Measurements from ENCODE around the gene DOHH.

The DOHH gene, protein sequence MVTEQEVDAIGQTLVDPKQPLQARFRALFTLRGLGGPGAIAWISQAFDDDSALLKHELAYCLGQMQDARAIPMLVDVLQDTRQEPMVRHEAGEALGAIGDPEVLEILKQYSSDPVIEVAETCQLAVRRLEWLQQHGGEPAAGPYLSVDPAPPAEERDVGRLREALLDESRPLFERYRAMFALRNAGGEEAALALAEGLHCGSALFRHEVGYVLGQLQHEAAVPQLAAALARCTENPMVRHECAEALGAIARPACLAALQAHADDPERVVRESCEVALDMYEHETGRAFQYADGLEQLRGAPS

GRCh38 chr19:3500429-3501101 lies at the start of gene DOHH:
Gene DOHH (minus strand): TSS chr19:3500674. CDS start chr19:3496814, 3,860 bp downstream.
- DNase-seq (ENCODE audit: low read depth in 2 of 2) = peak; percentile 94 to 96

- no peak for DNase-seq (ENCODE audit: low read depth in 2 of 2)
Observed at GRCh38 chr19:3549816-3550215, 49.3 kb upstream of the DOHH start.

DNA sequence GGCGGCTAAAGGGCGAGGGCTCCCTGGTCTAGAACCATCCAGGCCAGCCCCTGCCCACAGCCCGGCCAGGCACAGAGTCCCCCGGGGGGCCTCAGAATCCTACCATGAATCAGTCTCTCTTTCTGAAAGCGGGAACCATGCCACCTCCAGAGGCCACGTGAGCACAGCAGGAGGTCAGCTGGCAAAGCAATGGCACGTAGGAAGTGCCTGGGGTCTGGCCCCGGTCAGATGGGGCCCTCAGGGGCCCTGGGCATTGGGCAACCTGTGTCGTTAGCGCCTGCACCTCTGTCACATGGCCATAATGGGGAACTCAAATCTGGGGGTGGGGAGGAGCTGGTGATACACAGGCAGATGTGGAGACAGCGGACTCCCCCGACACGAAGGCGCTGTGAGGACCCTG lies 48.1 kb upstream of the DOHH start:
- no peak for DNase-seq (ENCODE audit: low read depth in 2 of 2)

GRCh38 chr19:3547767-3548282 lies 47.4 kb upstream of the DOHH start:
- no peak for DNase-seq (ENCODE audit: low read depth in 2 of 2)

GRCh38 chr19:3547301-3547731 lies 46.8 kb upstream of the DOHH start:
- DNase-seq (ENCODE audit: low read depth in 2 of 2) = peak in 1 of 2 donors; percentile 26

- no peak for DNase-seq (ENCODE audit: low read depth in 2 of 2)
Observed at GRCh38 chr19:3546119-3546518, 45.6 kb upstream of the DOHH start.

DNA sequence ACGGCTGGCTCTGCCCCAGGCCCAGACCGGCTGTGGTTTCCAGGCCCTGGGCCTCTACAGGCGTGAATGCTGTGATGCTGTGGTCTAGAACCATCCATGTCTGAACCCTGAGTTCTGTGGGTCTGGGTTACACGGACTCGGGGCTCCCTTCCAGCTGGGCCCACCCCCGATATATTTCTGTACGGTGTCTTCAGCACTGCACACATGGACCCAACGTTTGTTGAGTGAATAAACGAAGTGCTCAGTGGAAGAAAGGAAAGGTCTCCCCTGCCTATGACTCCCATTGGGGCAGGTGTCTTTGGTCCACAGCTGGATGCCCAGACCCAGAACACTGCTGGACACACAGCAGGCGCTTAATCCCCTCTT lies 45.2 kb upstream of the DOHH start:
- DNase-seq (ENCODE audit: low read depth in 2 of 2) = no peak

- DNase-seq (ENCODE audit: low read depth in 2 of 2) = peak; percentile 71 to 89
Observed at GRCh38 chr19:3544742-3545668, 44.5 kb upstream of the DOHH start.

- no peak for DNase-seq (ENCODE audit: low read depth in 2 of 2)
Observed at GRCh38 chr19:3544058-3544376, 43.5 kb upstream of the DOHH start.

DNA sequence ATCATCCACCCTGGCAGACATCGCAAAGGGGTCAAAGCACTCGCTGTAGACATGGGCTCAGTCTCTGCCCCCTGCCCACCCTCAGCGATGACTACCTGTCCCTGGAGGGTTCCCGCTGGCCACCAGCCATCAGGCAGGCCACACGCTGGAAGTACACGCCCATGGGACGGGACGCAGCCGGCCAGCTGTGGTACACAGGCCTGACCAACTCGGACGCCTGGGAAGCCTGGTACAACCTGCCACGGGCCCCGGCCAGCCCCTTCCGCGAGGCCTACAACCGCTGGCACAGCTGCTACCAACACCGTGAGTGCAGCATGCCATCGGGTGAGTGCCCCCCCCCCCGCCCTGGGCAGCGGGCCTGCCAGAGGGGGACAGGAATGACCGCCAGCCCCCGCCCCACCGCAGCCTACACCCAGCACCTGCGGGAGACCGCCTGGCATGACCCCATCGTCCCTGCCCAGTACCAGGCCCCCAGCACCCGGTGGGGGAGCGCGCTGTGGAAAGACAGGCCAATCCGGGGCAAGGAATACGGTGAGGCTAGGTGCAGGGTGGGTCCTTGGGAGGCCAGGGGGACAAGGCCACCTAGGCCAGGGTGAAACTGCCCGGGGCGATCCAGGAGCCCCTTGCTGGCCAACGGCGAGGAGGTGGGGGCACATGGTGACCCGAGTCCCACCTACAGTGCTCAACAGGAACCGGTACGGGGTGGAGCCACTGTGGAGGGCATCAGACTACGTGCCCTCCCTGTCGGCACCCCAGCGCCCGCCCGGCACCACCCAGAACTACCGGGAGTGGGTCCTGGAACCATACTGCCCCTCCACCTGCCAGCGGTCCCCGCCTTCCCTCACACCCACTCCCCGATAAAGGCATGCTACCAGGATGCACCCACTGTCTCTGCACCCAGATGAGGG lies 42.9 kb upstream of the DOHH start:
- DNase-seq (ENCODE audit: low read depth in 2 of 2) = no peak

GRCh38 chr19:3539756-3540118 lies 39.3 kb upstream of the DOHH start:
- no peak for DNase-seq (ENCODE audit: low read depth in 2 of 2)

DNA sequence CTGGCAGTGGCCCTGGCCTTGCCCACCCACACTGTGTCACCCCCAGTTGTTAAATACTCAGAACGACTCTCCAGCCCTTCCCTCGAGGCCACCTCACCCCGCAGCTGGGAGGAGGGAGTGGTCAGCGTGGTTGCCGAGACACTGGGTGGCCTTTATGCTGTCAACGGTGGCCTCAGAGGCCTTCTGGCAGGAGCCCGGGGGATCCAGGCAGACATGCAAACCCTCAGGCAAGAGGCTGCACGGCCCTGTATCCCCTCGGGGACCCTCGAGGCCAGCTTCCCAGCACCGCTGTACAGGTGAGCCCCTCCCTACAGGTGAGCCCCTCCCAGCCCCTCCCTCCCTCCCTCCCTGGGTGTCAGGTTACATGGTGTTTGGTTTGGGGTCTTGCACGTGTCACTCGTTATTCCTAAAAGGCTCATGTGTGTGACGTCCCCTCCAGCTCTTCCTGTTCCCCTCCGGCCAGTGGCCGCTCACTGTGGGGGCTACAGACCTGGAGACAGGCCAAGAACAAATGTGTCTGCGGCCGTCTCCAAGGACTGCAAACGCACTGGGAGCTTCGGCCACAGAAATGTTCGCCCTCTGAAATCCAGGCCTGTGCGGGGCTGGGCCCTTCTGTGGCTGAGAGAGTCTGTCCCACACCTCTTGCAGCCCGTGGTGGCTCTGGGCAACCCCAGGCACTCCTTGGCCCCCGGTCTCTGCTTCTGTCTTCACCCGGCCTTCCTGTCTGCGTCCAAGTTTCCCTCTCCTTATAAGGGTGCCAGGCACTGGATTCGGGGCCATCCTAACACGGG lies 38.7 kb upstream of the DOHH start, which contains the start of gene TEKTIP1:
Gene TEKTIP1 (plus strand): TSS at position 210 of the 791 bp plus-strand sequence. CDS start 4 bp downstream, at position 214.
- no peak for DNase-seq (ENCODE audit: low read depth in 2 of 2)

DNA sequence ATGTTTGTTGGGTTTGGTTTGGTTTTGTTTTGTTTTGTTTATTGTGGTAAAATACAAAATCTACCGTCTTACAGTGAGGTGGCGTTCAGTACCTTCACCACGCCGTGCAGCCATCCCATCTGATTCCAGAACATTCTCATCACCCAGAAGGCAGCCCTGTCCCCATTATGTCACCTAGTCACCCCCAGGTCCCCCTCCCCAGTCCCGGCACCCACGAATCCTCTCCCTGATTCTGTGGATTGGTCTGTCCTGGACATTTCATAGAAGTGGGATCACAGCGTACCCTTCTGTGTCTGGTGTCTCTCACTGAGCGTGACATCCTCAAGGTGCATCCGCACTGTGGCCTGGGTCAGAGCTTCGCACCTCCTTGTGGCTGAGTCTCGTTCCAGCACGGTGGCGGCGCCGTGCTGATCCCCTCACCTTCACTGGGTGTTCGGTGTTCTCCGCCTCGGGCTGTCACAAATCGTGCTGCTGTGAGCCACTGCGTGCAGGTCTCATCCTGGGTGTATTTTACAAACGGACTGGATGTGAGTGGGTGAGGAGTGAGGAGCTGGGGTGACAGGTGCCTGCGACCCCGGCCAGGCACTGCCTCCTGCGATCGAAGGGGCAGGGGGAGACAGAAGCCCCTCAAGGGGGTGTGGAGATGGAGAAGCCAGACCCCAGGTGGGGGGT lies 37.9 kb upstream of the DOHH start:
- DNase-seq (ENCODE audit: low read depth in 2 of 2) = no peak

- DNase-seq (ENCODE audit: low read depth in 2 of 2) = no peak
Observed at GRCh38 chr19:3537438-3538240, 37.2 kb upstream of the DOHH start.

DNA sequence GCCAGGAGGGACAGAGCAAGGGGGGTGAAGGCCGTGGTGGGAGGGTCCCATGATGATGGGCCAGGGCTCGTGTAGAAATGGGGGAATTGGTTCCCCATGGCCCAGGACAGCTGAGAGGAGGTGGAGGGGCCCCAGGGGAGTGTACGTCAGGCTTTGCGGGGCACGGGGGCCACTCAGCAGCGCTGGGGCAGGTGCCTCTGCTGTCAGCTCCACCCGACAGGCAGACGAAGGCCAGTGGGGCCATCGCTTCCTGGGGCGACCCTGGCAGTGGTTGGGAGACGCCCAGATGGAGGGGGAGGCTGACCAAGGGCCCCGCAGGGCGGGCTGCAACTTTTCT lies 36.6 kb upstream of the DOHH start:
- DNase-seq (ENCODE audit: low read depth in 2 of 2) = no peak

DNA sequence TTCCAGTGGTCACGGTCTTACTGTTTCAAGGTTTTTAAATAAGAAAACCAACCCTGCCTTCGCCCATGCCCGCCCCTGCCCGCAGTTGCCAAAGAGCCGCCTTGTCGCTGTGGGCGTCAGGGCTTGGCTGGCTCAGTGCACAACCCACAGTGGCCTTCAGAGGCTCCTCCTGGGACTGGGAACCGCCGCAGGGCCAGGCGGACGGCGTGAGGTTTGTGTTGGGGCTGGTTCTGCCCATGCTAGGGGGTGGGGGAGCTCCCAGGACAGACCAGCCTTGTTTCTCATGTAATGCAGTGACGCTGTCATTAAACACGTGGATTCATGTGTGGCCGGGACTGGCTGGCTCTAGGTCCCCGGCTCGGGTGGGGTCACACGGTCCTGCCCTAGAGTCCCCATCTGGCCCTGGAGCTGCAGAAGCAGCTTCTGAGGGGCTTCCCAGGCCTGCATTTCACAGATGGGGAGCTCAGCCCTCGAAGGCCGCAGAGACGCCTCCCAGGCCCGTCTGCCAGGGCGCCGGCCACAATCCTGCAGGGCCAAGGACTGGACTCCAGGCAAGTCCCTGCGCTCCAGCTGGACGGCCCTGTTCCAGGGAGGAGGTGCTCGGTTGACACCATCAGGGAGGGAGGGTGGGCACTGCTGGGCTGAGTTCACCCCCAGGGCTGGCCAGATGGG lies 36.1 kb upstream of the DOHH start:
- no peak for DNase-seq (ENCODE audit: low read depth in 2 of 2)

- DNase-seq (ENCODE audit: low read depth in 2 of 2) = no peak
Observed at GRCh38 chr19:3535981-3536380, 35.5 kb upstream of the DOHH start.

DNA sequence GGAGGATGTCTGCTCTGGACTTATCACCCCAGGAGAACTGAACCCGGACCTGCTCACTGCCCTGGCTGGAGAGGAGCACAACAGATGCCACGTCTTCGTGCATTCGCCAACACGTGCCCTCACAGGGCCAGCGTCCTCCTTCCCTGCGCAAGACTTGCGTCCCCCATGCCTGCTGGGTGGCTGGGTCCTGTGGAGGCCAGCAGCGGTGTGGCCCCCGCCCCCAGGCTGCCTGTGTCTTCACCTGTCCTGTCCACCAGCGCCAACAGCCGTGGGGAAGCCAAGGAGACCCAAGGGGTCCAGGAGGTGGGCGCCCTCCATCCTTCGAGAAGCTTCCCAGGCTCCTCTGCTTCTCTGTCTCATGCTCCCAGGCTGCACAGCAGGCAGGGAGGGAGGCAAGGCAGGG lies 35.1 kb upstream of the DOHH start:
- DNase-seq (ENCODE audit: low read depth in 2 of 2) = no peak

GRCh38 chr19:3535235-3535535 lies 34.7 kb upstream of the DOHH start:
- DNase-seq (ENCODE audit: low read depth in 2 of 2) = no peak

Data from stimulated activated CD4-positive, alpha-beta T cell treated with anti-CD3 and anti-CD28 coated beads, Interleukin-4, amount 100 ng/mL, for 48 hours (primary cell).